ENCODE data around the gene CYB5A. TPM values are rescaled to one million over a fixed set of nuclear protein-coding genes. Genes with fewer than 3 reads are reported as not detected.

The CYB5A gene
- total RNA-seq, 2 experiments from 2014 or later: 63.0 to 70.5 TPM

DNA sequence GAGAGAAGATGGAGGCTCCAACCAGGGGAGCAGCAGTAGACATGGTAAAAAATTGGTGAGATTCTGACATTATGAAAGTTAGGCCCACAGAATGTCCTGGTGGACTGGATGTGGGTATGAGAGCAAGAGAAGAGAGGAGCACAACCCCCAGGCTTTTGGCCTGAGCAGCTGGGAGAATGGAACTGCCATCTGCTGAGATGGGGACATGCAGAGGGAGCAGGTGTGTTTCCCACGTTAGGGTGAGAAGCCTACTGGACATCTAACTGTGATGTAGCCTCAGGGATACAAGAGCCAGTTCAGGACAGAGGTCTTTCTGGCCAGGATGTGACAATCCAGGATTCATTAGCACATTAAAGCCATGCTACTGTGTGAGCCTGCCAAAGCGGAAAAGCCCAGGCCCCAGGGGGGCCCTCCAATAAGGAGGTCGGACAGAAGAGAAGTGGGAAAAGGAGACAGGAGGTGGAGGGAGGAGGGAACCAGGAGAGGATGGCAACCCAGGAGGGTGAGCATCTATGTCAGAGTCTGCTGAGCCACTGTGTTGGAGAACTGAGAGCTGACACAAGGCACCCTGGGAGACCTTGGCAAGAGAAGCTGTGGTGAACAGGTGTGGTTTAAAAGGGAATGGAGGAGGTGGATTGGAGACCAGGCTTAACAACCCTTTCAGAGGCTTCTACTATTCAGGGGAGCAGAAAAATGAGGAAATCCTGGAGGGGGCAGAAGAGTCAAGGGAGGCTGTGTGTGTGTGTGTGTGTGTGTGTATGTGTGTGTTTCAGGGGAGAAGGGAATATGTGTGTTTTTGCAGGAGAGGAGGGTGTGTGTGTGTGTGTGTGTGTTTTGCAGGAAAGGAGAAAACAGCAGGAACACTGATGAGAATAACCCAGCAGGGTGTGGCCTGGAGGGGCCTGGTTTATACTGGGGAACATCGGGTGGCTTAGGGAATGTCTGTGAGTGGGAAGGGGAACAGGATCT lies 10.5 kb downstream of the CYB5A start:
- CTCF ChIA-PET: no interaction called here
- POLR2A ChIA-PET: no interaction called here

DNA sequence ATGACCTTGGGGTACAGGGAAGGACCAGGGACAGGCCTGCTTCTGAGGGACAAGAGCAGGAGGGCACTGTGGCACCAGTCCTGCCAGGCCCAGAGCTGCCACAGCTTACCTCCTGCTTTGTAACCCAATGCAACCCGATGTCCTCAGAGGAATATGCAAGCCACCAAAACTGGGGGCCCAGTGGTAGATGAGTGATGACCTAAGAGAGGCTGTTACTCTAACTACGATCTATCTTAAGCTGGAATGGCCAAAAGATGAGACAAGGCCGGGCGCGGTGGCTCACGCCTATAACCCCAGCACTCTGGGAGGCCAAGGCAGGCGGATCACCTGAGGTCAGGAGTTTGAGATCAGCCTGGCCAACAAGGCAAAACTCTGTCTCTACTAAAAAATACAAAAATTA lies 12.8 kb downstream of the CYB5A start:
- ChIA-PET CTCF (no interaction called here), POLR2A (no interaction called here)

DNA sequence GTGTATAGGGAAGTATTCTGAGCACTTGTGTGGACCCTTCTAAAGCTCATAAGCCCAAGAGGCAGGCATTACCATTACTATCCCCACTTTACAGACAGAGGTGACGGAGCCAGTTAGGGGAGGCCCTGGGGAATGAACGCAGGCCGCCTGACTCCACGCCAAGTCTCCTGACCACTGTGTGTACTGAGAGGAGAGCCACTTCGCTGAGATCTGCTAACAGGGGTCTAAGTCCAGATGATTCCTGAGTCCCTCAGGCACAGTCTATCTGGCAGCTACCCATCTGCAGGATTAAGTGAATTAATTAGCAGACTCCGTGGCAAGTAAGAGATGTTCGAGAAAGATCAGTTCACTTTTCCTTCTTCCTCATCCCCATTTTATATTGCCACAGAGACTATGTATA lies 13.7 kb downstream of the CYB5A start:
- CTCF ChIA-PET: interaction anchor here (1.4 kb wide), 1 partner anchor 10 kb away, joined by 4 read pairs; no protein-coding TSS in a partner anchor
- POLR2A ChIA-PET: no interaction called here

DNA sequence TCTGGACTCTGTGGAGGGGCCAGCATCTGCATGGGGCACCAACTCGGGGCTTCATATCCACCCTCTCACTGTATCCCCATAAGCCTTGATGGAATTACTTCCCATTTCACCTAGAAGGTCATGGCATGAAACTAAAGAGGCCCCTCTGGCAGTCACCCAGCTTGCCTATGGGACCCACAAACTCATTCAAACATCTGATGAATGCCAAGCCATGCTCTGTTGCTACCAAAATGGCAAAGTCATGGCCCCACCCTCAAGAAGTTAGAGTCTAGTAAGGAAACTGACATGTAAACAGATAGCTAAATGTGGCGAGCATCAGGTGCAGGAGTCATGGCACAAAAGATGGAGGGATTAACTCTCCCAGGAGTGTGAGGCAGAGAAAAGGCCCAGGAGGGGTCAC lies 14.5 kb downstream of the CYB5A start:
- ChIA-PET CTCF (interaction anchor here (1.4 kb wide), 1 partner anchor 9 kb away, joined by 4 read pairs; no protein-coding TSS in a partner anchor), POLR2A (no interaction called here)

DNA sequence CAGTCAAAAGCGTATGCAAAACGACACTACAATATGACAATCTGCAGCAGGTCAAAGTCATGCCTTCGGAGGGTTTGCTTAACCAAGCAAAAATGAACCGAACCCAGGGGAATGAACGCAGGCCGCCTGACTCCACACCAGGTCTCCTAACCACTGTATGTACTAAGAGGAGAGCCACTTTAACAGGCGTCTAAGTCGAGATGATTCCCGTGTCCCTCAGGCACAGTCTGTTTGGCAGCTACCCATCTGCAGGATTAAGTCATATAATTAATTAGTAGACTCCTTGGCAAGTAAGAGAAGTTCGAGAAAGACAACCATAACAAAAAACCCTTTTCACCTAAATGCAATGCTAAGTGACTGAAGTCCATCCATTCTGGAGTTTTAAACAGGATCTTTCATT lies 15.2 kb downstream of the CYB5A start:
- ChIA-PET POLR2A (no interaction called here), CTCF (no interaction called here)

DNA sequence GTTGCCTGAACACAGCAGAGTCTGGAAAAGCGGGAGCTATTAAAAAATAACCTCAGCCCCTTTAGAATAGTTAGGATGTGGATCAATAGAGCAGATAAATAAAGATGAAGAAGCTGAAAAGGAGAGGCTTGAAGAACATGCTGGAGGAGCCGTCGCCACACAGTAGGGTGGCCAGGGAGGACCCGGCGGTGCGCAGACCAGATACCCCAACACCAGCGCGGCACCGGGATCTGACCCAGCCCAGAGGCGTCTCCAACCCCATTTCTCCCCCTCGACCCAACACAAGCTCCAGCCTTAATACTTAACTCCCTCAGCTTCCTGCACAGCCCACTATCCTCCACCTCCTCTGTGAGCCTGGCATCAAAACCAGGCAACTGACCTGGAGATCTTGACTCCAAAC lies 16.0 kb downstream of the CYB5A start:
- ChIA-PET POLR2A (no interaction called here), CTCF (no interaction called here)

DNA sequence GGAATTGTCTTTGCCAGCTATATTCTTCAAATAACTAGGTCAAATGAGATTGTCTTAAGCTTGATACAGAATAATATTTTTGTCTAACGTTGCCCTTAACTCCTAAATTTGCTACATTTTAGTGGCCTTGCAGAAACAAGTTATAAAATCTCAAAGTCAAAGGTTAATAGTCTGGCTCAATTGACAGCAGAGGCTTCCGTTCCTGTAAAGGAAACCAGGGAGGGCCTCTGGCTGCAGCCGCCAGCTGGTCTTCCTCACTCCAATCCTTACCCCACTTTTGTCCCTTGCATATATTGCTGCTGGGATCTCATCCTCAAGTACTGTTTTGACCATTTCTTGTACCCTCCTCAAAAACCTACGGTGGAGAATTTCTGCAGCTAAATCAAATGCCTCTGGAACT lies 17.1 kb downstream of the CYB5A start:
- CTCF ChIA-PET: no interaction called here
- POLR2A ChIA-PET: interaction anchor here (0.6 kb wide), 1 partner anchor 11 kb away, joined by 3 read pairs; no protein-coding TSS in a partner anchor

DNA sequence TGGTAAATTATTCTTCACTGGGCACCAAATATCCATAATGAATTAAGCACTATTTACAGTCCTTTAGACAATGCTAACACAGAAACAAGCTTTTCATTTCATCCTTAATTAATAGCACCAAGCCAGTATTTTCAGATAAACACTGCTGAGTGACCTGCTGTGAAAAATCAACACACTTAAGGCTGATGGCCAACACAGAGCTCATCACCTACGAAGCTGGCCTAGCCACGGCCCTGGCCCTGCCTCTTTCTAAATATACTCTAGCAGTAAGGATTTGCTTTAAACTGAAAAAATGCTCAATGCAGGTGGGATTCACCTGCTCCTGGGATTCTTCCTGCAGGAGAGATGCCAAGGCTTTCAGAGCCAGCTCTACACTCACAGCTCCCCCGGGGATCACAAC lies 18.4 kb downstream of the CYB5A start:
- CTCF ChIA-PET: no interaction called here
- POLR2A ChIA-PET: no interaction called here

DNA sequence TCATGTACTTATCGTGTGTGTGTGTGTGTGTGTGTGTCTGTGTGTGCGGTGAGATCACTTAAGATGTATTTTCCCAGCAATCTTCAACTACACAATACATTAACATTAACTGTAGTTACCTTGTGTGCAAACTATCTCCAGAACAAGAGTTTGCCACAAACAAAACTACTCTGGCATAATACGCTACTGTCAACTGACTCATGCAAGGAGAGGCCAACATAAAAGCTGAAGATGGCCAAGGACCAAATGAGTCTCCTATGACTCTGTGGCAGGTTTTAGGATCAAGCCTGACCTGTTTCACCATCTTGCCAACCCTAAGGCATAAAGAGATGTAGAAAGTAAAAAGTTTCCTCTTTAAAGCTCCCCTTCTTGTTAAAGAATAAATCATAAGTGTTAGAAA lies 20.1 kb downstream of the CYB5A start:
- ChIA-PET CTCF (no interaction called here), POLR2A (no interaction called here)

DNA sequence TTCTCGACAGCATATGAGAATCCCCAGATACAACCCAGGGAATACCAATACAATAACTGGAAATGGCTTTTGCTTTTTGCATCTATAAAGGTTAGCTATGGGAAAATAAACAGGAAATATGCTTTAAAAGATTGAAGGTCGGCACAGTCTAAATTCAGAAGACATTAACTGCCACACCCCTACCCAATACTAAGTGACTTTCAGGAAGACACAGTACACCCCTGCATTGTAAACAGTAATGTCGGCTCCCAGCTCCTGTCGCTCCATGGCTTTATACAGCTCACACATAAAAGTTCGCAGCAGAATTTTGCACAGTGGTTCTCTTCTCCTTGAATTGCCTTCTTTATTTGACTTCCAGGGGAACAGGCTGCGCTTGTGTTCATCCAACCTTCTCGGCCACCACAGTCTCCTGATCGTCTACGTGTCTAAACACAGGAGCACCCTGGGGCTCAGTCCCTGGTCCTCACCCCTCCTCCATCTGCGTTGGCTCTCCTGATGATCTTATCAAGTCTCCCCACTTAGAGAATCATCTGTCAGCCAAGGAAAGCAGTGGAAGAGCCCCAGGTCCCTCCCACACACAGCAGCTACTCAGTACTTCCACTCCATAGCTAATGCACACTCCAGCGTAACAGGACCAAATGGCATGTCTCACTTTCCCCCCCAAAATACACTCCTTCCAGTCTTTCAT lies 22.7 kb downstream of the CYB5A start:
- CTCF ChIA-PET: interaction anchor here (1.1 kb wide), 1 partner anchor 9 kb away, joined by 4 read pairs; no protein-coding TSS in a partner anchor
- POLR2A ChIA-PET: no interaction called here

DNA sequence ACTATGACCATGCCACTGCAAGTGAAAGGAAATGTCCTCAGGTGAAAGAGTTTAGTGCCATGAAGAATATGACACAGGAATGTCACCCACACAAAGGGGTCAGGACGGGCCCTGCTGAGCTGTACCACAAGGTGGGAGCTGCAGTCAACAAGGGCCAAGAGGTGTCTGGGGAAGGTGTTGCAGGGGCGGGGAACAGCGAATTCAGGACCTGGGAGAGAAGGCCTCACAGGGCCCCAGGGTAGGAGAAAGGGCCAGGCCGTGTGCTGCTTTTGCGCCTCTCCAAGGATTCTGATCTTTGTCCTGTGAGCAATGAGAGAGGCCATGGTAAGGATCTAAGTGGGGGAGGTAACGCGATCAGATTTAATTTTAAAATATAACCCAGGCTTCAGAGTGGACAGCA lies 23.6 kb downstream of the CYB5A start:
- CTCF ChIA-PET: interaction anchor here (1.1 kb wide), 1 partner anchor 10 kb away, joined by 4 read pairs; no protein-coding TSS in a partner anchor
- POLR2A ChIA-PET: no interaction called here

DNA sequence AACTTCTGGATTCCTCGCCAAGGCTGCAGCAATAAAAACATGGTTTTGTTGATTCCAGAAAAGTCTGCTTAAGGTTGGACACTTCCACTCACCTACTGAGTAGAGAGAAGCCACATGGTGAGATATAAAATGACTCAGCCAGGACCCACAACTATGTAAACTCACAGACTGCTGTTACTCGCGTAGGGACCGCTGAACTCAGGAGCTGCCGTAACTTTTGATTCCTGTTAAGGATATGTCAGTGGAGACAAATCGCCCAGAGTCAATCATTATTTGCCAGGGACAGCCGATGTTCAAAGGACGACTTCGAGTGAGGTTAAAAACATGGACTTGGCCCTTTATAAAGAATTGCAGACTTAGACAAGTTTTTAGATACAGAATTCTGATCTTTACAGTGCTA lies 25.6 kb downstream of the CYB5A start:
- ChIA-PET POLR2A (no interaction called here), CTCF (no interaction called here)

DNA sequence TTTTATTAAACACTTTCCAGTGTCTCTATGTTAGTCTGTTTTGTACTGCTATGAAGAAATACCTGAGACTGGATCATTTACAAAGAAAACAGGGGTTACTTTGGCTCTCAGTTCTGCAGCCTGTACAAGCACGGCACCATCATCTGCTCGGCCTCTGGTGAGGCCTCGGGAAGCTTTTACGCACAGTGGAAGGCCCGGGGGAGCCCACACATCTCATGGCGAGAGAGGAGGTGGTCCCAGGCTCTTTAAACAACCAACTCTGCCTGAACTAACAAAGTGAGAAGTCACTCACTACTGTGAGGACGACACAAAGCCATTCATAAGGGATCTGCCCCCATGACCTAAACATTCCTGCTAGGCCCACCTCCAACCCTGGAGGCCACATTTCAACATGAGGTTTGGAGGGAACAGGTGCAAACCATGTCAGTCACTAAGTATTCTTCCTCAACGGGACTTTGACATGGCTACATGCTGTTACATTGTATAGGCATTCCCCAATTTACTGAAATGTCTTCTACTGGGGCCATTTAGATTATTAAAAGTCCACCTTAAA lies 26.1 kb downstream of the CYB5A start:
- POLR2A ChIA-PET: no interaction called here
- CTCF ChIA-PET: no interaction called here

DNA sequence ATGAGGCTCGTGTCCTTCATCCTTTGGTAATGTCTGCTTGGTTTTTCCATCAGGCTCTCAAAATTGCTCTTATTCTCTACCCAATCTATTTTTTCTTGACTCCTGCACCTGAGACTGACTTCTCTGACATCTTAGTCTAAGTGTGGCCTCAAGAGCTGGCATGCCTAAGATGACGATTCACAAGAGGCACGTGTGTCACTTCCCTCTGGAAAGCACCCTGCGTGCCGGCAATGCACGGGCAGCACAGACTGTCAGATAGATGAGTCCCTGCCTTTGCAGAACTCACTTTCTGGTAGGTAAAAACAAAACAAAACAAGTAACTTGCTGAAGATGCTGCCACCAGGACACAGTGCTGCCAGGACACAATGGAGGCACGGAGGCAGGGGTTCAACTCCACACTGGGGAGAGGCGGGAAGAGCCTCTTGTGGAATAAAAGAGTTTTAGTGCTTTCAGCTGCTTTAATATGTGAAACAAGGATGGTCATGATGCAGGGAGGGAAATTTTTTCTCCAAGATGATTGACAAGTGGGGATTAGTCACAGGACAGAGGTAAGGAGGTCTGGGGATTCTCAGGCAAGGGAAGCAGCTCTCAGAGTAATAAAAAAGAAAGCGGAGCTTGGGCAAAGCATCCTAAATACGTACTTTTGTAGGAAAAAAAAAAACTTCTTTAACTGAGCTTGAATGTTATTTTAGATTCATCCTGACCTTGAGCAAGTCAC lies 27.3 kb downstream of the CYB5A start:
- CTCF ChIA-PET: no interaction called here
- POLR2A ChIA-PET: no interaction called here

DNA sequence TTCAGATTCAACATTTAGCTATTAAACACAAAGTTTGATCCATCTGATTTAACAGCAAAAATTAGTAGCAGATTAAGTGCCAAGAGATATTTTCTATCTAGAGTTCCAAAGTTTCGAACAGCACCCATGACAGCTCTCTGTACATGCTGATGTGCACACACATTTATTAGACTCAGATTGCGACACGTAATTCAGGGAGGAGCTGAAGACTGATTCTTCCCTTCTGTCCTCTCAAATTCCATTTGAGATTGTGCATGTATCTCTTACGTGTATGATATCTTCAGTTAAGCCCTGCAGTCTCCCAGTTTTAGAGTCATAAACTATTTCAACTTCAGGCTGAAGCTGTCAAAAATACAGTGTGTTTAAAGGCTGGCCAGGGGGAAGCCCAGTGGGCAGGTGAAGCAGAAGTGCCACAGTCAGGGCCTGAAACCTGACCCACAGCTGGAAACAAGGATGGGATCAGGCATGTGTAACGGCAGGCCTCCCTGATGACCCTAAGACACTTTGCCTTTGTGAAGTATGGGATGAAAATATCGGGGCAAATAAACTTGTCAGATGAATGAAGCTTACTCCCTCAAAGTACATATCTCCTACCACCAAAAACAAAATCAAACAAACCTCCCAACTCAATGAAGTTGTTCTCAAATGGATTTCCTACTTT lies 30.6 kb downstream of the CYB5A start:
- POLR2A ChIA-PET: no interaction called here
- CTCF ChIA-PET: no interaction called here

DNA sequence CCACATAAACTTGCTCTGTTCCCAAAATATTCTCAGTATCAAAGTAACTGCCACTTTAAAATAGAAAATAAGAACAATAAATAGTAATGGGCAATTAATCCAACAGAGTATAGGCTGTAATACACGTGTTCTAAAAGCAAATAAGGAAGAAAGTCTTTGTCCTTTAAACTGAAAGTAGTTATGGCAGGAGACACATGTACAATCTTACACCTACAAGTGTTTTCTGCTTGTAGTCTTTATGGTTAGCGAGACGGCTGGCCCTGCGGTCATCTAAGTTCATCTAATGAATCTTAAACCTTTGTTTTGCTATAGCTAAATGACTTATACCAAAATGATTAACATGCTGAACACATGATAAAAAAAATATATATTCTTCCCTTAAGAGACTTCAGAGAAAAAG lies 32.4 kb downstream of the CYB5A start:
- POLR2A ChIA-PET: no interaction called here
- CTCF ChIA-PET: no interaction called here

DNA sequence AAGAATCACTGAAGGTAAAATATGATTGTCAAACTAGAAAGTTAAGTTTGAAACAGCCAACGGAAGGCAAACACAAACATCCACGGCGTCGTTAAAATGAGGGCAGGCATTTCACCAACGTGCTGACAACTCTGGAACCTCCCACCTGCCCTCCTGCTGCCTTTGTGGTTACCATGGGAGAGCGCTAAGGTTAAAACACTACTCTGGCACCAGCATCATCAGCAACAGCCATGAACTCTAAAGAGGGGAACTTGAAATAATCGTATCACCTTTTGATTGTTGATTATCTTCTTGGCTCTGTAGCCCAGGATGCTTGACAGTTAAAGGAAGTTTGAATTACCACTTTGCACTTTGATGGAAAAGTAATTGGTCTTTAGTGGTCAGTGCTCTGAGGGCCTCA lies 34.7 kb downstream of the CYB5A start:
- POLR2A ChIA-PET: no interaction called here
- CTCF ChIA-PET: no interaction called here

DNA sequence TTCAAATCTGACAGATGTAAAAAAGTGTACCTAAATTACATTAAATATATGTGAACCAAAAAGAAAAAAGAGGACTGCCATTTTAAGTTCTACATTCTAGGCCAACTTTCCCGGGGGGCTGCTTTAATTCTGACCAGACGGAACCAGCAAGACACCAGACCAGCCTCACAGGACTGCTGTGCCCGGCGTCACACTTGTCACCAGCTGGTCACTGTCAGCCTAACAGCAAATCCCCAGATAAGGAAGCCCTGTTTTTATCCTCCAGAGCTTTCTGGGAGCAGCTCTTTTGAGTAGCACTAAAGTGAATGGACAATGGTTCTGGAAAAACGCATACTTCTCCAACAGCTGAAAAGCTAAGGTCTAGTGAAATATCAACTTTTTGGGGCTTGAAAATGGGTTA lies 35.6 kb downstream of the CYB5A start:
- ChIA-PET POLR2A (no interaction called here), CTCF (no interaction called here)

DNA sequence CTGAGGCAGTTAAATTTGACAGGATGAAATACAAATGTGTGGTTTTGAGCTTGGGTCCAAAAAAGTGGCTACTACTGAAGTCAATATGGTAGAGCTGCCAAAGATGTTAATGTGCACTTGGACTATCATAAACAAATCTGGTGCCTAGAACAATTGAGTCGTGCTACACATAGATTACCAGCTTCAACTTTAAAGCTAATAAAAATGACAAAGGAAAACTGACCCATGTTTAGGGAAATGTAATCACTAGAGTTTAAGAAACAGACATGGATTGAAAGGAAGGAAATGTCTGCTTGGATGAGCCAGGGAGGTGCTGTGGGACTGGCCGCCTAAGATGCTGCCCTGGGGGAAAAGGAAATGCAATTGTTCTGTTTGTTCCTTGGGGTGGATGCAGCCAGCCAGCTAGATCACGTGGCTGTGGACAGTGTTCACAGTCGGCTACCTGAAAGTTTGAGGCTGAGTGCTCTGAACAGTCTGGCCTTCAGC lies 36.6 kb downstream of the CYB5A start:
- ChIA-PET POLR2A (no interaction called here), CTCF (no interaction called here)

DNA sequence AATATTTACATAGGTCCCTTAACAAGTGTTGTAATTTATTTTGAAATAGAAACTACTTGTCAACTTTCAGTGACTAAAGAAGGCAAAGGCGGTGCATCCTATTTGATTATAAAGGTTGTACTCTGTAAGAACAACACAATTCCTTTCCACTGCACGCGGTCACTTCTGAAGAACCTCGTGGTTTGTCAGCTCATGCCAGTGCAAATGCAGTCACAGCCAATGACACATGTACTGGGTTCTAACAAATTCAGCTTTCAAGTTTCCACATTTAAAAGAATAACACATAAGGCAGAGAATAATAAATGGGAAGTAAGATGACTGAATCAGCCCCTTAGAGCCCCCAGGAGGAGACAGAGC lies 39.7 kb downstream of the CYB5A start:
- CTCF ChIA-PET: interaction anchor here (0.9 kb wide), 1 partner anchor 194 kb away, joined by 3 read pairs; no protein-coding TSS in a partner anchor
- POLR2A ChIA-PET: no interaction called here

Data from activated CD8-positive, alpha-beta memory T cell treated with anti-CD3 and anti-CD28 coated beads for 36 hours (primary cell).